ENCODE measurements around the gene CLSTN2. TPM values are rescaled to one million over a fixed set of nuclear protein-coding genes. Genes with fewer than 3 reads are reported as not detected.

The CLSTN2 gene
- total RNA-seq, 1 experiment from 2014 or later: 0.07 TPM

DNA sequence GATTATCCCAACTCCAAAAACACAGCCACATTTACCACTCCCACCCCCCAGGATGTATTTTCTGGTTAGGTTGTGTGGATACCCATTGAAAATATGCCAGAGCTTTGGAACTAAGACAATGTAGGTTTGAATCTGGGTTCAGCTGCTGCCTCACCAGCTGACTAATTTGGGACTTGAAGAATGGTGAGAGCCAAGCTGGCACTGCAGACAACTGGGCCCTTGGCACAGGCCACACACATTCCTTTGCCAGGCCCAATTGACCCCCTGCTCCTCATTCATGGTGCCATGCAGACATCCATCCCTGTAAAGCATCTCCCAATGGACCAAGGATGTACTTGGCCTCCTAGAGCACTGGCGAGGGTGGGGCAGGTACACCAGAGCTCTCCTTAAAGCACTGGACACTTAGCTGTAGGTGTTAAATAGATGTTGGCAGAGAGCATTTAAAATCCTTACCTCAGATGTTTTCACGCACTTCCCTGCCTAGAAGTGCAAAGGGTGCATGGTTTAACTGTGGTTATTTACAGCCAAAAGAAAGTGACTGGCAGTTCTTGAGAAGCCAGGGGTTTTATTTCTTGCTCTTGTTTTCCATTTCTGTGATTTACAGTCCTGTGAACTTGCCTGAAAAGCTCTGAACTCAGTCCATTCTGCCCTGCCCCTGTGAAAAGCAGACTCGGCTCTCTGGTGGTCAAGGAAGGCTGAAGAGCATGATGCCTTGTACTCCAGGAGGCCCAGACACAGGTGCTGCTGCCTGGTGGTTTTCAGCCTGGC, 138.5 kb downstream of the CLSTN2 start:
- CTCF ChIA-PET: no interaction called here
- no TSS peak for BruUV-seq (replicated peaks)
- peaks cover 3% of the 10 kb centered on the region for H3K9me3 Mint-ChIP-seq (ENCODE audit: low read depth, unreplicated experiment)

DNA sequence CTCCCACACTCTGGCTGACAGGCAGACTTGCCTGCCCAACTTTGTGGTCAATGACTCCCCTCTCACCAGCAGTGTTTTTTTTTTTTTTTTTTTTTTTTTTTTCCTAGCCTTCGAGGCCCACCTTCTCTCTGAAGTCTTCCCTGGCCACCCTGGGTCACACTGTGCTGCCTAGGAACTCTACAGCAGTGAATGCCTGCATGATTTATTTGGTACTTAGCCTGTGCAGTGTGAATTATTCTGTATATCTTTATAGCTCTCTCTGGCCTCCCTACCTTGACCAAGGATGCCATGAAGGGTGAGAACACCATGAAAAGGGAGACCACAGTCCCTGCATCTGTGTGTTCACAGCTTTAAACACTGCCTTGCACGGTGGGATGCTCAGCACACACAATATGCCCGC, 141.6 kb downstream of the CLSTN2 start:
- Mint-ChIP-seq H3K9me3 (ENCODE audit: low read depth, unreplicated experiment) (peaks cover 3% of the 10 kb centered on the region), H3K27me3 (ENCODE audit: unreplicated experiment) (peaks cover 49% of the 10 kb centered on the region), H3K27ac (ENCODE audit: unreplicated experiment) (no peak overlapping the region), H3K4me1 (ENCODE audit: low read depth, unreplicated experiment) (no peaks in the 10 kb centered on the region), H3K4me3 (ENCODE audit: low read depth, unreplicated experiment) (no peak overlapping the region), H3K36me3 (ENCODE audit: insufficient read depth, unreplicated experiment) (no peaks in the 10 kb centered on the region)
- BruUV-seq (replicated peaks): no TSS peak
- CTCF ChIA-PET: interaction anchor here (0.6 kb wide), 1 partner anchor 879 kb away, joined by 3 read pairs; no protein-coding TSS in a partner anchor
- TF ChIP-seq, protein P1, sequence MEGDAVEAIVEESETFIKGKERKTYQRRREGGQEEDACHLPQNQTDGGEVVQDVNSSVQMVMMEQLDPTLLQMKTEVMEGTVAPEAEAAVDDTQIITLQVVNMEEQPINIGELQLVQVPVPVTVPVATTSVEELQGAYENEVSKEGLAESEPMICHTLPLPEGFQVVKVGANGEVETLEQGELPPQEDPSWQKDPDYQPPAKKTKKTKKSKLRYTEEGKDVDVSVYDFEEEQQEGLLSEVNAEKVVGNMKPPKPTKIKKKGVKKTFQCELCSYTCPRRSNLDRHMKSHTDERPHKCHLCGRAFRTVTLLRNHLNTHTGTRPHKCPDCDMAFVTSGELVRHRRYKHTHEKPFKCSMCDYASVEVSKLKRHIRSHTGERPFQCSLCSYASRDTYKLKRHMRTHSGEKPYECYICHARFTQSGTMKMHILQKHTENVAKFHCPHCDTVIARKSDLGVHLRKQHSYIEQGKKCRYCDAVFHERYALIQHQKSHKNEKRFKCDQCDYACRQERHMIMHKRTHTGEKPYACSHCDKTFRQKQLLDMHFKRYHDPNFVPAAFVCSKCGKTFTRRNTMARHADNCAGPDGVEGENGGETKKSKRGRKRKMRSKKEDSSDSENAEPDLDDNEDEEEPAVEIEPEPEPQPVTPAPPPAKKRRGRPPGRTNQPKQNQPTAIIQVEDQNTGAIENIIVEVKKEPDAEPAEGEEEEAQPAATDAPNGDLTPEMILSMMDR (IDR thresholded peaks at IDR 0.05; ENCODE audit: unreplicated experiment): no peak
- DNase-seq: no peak
- intact Hi-C loops (cut with micrococcal nuclease; ENCODE audit: unreplicated experiment): no loop called here

More for the DNA sequence above, 138.5 kb downstream of the CLSTN2 start:
- H3K4me1 Mint-ChIP-seq (ENCODE audit: low read depth, unreplicated experiment): no peaks in the 10 kb centered on the region
- no peaks in the 10 kb centered on the region for H3K36me3 Mint-ChIP-seq (ENCODE audit: insufficient read depth, unreplicated experiment)
- no peak overlapping the region for H3K4me3 Mint-ChIP-seq (ENCODE audit: low read depth, unreplicated experiment)
- intact Hi-C loops (cut with micrococcal nuclease; ENCODE audit: unreplicated experiment): no loop called here
- no peak for DNase-seq
- peaks cover 31% of the 10 kb centered on the region for H3K27me3 Mint-ChIP-seq (ENCODE audit: unreplicated experiment)
- TF ChIP-seq, protein P1 (IDR thresholded peaks at IDR 0.05; ENCODE audit: unreplicated experiment): no peak
- H3K27ac Mint-ChIP-seq (ENCODE audit: unreplicated experiment): no peak overlapping the region

DNA sequence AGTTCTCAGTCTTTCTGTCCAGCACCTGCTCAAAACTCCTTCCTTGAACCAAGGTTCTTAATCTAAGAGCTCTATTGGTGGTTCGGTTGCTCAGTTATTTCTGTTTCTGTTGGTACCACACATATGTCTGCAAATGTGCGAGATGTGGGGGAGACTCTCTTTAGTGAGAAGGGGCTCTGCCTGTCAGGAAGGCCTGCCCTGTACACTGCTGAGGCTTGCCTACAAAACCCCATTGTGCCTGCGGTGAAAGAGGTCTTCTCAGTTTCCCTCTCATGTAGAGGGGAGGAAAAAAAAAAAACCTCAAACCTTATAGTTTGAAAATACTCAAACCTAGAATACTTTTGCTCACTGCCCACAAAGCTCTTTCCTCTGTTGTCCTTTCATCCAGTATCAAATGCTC, 142.4 kb downstream of the CLSTN2 start:
- Mint-ChIP-seq H3K4me1 (ENCODE audit: low read depth, unreplicated experiment) (no peaks in the 10 kb centered on the region), H3K9me3 (ENCODE audit: low read depth, unreplicated experiment) (peaks cover 3% of the 10 kb centered on the region), H3K4me3 (ENCODE audit: low read depth, unreplicated experiment) (no peak overlapping the region), H3K36me3 (ENCODE audit: insufficient read depth, unreplicated experiment) (no peaks in the 10 kb centered on the region), H3K27ac (ENCODE audit: unreplicated experiment) (no peak overlapping the region), H3K27me3 (ENCODE audit: unreplicated experiment) (peaks cover 58% of the 10 kb centered on the region)
- DNase-seq: no peak
- TF ChIP-seq, protein P1 (IDR thresholded peaks at IDR 0.05; ENCODE audit: unreplicated experiment): no peak
- no TSS peak for BruUV-seq (replicated peaks)
- CTCF ChIA-PET: interaction anchor here (0.6 kb wide), 1 partner anchor 1366 kb away, joined by 3 read pairs; no protein-coding TSS in a partner anchor
- intact Hi-C loops (cut with micrococcal nuclease; ENCODE audit: unreplicated experiment): no loop called here

DNA sequence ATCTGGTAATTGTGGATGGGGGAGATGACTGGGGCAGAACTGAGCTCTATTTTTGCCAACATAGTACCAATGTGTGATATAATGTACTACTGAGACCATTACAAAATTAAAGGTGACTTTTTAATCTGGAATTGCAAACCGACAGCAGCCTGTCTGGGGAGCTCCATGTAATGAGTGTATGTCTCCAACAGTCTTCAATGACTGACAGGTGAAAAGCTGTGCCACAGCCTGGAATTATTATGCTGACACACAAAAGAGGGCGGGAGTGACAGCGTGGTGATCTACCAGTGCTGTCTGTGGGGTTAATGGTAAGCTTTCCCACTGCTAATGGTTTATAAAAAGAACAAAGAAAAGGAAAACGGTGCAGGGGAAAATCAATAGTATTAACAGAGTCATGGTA, 143.4 kb downstream of the CLSTN2 start:
- no TSS peak for BruUV-seq (replicated peaks)
- intact Hi-C loops (cut with micrococcal nuclease; ENCODE audit: unreplicated experiment): no loop called here
- TF ChIP-seq, protein P1 (IDR thresholded peaks at IDR 0.05; ENCODE audit: unreplicated experiment): no peak
- CTCF ChIA-PET: no interaction called here
- Mint-ChIP-seq H3K9me3 (ENCODE audit: low read depth, unreplicated experiment) (peaks cover 3% of the 10 kb centered on the region), H3K27ac (ENCODE audit: unreplicated experiment) (no peak overlapping the region), H3K4me3 (ENCODE audit: low read depth, unreplicated experiment) (no peak overlapping the region), H3K36me3 (ENCODE audit: insufficient read depth, unreplicated experiment) (no peaks in the 10 kb centered on the region), H3K27me3 (ENCODE audit: unreplicated experiment) (peaks cover 67% of the 10 kb centered on the region), H3K4me1 (ENCODE audit: low read depth, unreplicated experiment) (no peaks in the 10 kb centered on the region)
- DNase-seq: no peak
